Fibroblast of skin of scalp (primary cell): Measurements from ENCODE around the gene PEX11B.

Source experiments
- DNase-seq: peaks from one replicate; pipeline ENCODE4 v3.0.0-alpha.2; 2013

PEX11B gene

GRCh38 chr1:145868232-145868631, 50.3 kb downstream of the PEX11B start:
- DNase-seq: no peak

GRCh38 chr1:145863282-145864018, 55.1 kb downstream of the PEX11B start:
- DNase-seq: no peak
